HFFc6 (cell line): Measurements from ENCODE around the gene RAB44. TPM values are rescaled to one million over a fixed set of nuclear protein-coding genes. Genes with fewer than 3 reads are reported as not detected.

Experiments used
- DNase-seq: peaks from one replicate; pipeline ENCODE4 v3.0.0-alpha.2; 2018
- H3K27ac Mint-ChIP-seq: 2 replicates; pipeline ENCODE4 v1.8.0; 2020; ENCODE audit warnings: mild to moderate bottlenecking, mixed read lengths
- H3K27me3 Mint-ChIP-seq: 2 replicates; pipeline ENCODE4 v1.8.0; 2021; ENCODE audit warnings: mild to moderate bottlenecking, moderate library complexity, mixed read lengths; ENCODE audit not compliant: insufficient read depth
- H3K36me3 Mint-ChIP-seq: 2 replicates; pipeline ENCODE4 v1.8.0; 2021; ENCODE audit warnings: low read depth, mixed read lengths
- H3K4me1 Mint-ChIP-seq: 2 replicates; pipeline ENCODE4 v1.8.0; 2020; ENCODE audit warnings: low read depth, mixed read lengths
- H3K4me3 Mint-ChIP-seq: 2 replicates; pipeline ENCODE4 v1.8.0; 2020; ENCODE audit warnings: mild to moderate bottlenecking, moderate library complexity, mixed read lengths
- H3K9me3 Mint-ChIP-seq: 2 replicates; pipeline ENCODE4 v1.8.0; 2020; ENCODE audit warnings: mild to moderate bottlenecking, mixed read lengths
- total RNA-seq, 6 experiments: library from RNA; stranded (reverse); fragmentation: NEBNext Ultra II Directional; extraction: Animal tissue kit (Norgen Biotek cat#: 25700); gene quantifications; 2 replicates in 1 of 6; 3 replicates in 5 of 6; pipeline ENCODE4 v1.2.3, GENCODE V29; 2021
- TF ChIP-seq, protein P1 (sequence below): fragments of 200-600 bp; sonication (generic); IDR thresholded peaks from 2 replicates; pipeline ENCODE4 v1.5.0; 2021; ENCODE audit warnings: antibody characterized with exemption, mild to moderate bottlenecking

The RAB44 gene
- total RNA-seq, 6 experiments from 2014 or later = 0.26 to 0.45 TPM; not detected in 4

GRCh38 chr6:36691612-36692011 lies 6.0 kb upstream of the RAB44 start:
- Mint-ChIP-seq H3K9me3 (no peaks in the 10 kb centered on the region), H3K4me1 (peaks cover 6% of the 10 kb centered on the region), H3K4me3 (no peak overlapping the region), H3K36me3 (no peaks in the 10 kb centered on the region; the same call in 1 of the 2 replicates), H3K27ac (no peak overlapping the region), H3K27me3 (peaks cover 16% of the 10 kb centered on the region)
- no peak for DNase-seq
- TF ChIP-seq, protein P1, sequence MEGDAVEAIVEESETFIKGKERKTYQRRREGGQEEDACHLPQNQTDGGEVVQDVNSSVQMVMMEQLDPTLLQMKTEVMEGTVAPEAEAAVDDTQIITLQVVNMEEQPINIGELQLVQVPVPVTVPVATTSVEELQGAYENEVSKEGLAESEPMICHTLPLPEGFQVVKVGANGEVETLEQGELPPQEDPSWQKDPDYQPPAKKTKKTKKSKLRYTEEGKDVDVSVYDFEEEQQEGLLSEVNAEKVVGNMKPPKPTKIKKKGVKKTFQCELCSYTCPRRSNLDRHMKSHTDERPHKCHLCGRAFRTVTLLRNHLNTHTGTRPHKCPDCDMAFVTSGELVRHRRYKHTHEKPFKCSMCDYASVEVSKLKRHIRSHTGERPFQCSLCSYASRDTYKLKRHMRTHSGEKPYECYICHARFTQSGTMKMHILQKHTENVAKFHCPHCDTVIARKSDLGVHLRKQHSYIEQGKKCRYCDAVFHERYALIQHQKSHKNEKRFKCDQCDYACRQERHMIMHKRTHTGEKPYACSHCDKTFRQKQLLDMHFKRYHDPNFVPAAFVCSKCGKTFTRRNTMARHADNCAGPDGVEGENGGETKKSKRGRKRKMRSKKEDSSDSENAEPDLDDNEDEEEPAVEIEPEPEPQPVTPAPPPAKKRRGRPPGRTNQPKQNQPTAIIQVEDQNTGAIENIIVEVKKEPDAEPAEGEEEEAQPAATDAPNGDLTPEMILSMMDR = no peak

- TF ChIP-seq, protein P1 = no peak
- H3K4me3 Mint-ChIP-seq = no peak overlapping the region
- H3K36me3 Mint-ChIP-seq = no peaks in the 10 kb centered on the region
- peaks cover 6% of the 10 kb centered on the region for H3K4me1 Mint-ChIP-seq
- H3K27ac Mint-ChIP-seq = no peak overlapping the region
- no peak for DNase-seq
- H3K9me3 Mint-ChIP-seq = no peaks in the 10 kb centered on the region
- peaks cover 14% of the 10 kb centered on the region for H3K27me3 Mint-ChIP-seq
These were observed 5.4 kb upstream of the RAB44 start for GRCh38 chr6:36692220-36692619.

DNA sequence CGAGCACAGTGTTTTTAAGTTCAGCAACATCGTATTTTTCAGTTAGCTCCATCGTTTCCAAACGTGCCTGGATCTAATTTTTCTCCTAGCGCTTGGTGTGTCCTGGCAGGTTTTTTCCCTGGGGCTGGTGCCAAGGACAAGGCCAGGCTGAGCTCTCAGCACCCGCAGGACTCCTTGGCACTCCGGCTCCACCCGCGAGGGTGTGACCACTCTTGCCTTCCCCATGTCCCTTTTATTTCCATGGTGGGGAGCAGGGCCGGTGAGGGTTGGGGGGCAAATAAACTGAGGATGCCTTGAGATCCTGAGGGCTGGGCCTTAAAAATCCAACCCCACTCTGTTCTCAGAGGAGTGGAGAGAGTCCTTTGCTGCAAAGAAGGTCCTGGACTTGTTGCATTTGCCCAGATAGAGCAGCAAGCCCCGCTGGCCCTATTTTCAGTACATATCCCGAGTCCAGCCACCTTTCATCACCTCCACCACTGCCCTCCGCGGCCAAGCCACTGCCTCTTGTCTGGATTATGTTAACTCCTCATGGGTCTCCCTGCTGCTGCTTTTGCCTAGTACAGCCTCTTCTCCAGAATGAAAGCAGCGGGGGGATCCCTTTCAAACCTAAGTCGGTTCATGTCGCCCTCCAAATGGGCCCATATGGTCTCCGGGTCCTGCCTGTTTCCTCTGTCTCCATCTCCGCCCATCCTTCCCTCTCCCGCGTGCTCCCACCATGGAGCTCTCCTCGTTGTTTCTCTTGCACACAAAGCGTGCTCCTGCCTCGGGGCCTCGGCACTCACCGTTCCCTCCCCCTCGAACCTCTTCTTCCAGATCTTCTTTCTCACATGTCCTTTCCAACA lies 4.5 kb upstream of the RAB44 start:
- H3K9me3 Mint-ChIP-seq = no peaks in the 10 kb centered on the region
- peaks cover 11% of the 10 kb centered on the region for H3K27me3 Mint-ChIP-seq
- TF ChIP-seq, protein P1 = no peak
- H3K36me3 Mint-ChIP-seq = no peaks in the 10 kb centered on the region
- no peak overlapping the region for H3K4me3 Mint-ChIP-seq
- no peak for DNase-seq
- H3K27ac Mint-ChIP-seq = no peak overlapping the region
- H3K4me1 Mint-ChIP-seq = peaks cover 6% of the 10 kb centered on the region

DNA sequence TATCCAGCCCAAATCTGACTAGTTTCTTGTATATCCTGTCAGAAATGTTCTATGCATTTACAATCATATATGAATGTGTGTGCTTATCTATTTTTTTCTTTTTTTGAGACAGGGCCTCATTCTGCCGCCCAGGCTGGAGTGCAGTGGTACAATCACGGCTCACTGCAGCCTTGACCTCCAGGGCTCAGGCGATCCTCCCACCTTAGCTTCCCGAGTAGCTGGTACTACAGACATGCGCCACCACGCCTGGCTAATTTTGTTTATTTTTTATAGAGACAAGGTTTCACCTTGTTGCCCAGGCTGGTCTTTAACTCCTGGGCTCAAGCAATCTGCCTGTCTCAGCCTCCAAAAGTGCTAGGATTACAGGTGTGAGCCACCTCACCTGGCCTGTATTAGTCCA lies 3.0 kb upstream of the RAB44 start:
- H3K4me3 Mint-ChIP-seq = no peak overlapping the region
- no peak overlapping the region for H3K27ac Mint-ChIP-seq
- no peaks in the 10 kb centered on the region for H3K36me3 Mint-ChIP-seq
- H3K9me3 Mint-ChIP-seq = no peaks in the 10 kb centered on the region
- H3K4me1 Mint-ChIP-seq = peaks cover 6% of the 10 kb centered on the region
- DNase-seq = no peak
- peaks cover 8% of the 10 kb centered on the region for H3K27me3 Mint-ChIP-seq
- TF ChIP-seq, protein P1 = no peak

DNA sequence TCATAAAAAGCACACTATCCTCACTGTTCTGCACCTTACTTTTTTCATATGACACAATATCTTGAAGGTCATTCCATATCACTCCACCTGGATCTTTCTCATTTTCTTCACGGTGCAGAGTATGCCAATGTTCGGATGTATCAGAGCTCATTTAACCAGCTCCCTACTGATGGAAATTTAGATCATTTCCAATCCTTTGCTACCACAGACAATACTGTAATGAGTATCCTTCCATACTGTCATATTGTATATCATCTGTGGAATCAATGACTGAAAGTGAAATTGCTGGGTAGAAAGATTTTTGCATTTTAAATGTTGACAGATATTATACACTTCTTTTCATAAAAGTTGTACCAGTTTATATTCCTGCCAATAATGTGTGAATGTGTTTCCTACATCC lies 2.2 kb upstream of the RAB44 start:
- H3K27me3 Mint-ChIP-seq = peaks cover 7% of the 10 kb centered on the region
- H3K36me3 Mint-ChIP-seq = no peaks in the 10 kb centered on the region
- no peak for DNase-seq
- H3K4me1 Mint-ChIP-seq = peaks cover 6% of the 10 kb centered on the region
- H3K27ac Mint-ChIP-seq = no peak overlapping the region
- TF ChIP-seq, protein P1 = no peak
- H3K4me3 Mint-ChIP-seq = no peak overlapping the region
- no peaks in the 10 kb centered on the region for H3K9me3 Mint-ChIP-seq
